Keratinocyte (primary cell): ENCODE measurements around the gene PCED1A. TPM values are rescaled to one million over a fixed set of nuclear protein-coding genes. Genes with fewer than 3 reads are reported as not detected.
A peak's percentile ranks its signal among the peaks of the same experiment; 100 is the strongest.

ENCODE experiments used
- DNase-seq: peaks from one replicate; pipeline ENCODE4 v3.0.0-alpha.2; 2011; ENCODE audit warnings: low read depth, missing footprints, low spot score
- FAIRE-seq: peaks from 2 replicates; lab custom pipeline; 2011; peaks lifted over from hg19 to GRCh38; lab: Jason Lieb, UNC
- H2AFZ ChIP-seq: 2 replicates; pipeline ENCODE4 v1.6.0; 2012; ENCODE audit warnings: low read length, control low read depth, inconsistent platforms; ENCODE audit not compliant: control insufficient read depth
- H3K27ac ChIP-seq: 2 replicates; pipeline ENCODE4 v1.5.1; 2011; ENCODE audit warnings: low read length; ENCODE audit not compliant: control insufficient read depth, insufficient read depth
- H3K27me3 ChIP-seq: 3 replicates; pipeline ENCODE4 v1.6.0; 2011; ENCODE audit warnings: low read length; ENCODE audit not compliant: control insufficient read depth, insufficient read depth; ENCODE audit errors: extremely low read depth
- H3K36me3 ChIP-seq, 2 experiments: 2 replicates in 1 of 2; 3 replicates in 1 of 2; pipeline ENCODE4 v1.5.1; 2011; ENCODE audit warnings: low read length in 2 of 2, mild to moderate bottlenecking in 1 of 2; ENCODE audit not compliant: control insufficient read depth in 2 of 2, insufficient read depth in 2 of 2; ENCODE audit errors: extremely low read depth in 1 of 2
- H3K4me1 ChIP-seq: 3 replicates; pipeline ENCODE4 v1.5.1; 2011; ENCODE audit warnings: low read length; ENCODE audit not compliant: control insufficient read depth, insufficient read depth; ENCODE audit errors: extremely low read depth
- H3K4me2 ChIP-seq: 3 replicates; pipeline ENCODE4 v1.6.0; 2011; ENCODE audit warnings: low read depth, low read length; ENCODE audit not compliant: control insufficient read depth, insufficient read depth; ENCODE audit errors: extremely low read depth
- H3K4me3 ChIP-seq, 3 experiments: fragments of 200-600 bp in 1 of 3; sonication (generic) in 1 of 3; 2 replicates in 2 of 3; 3 replicates in 1 of 3; pipeline ENCODE4 v1.5.1; 2011 to 2016; ENCODE audit warnings: low read length in 3 of 3, mild to moderate bottlenecking in 3 of 3, control low read depth in 2 of 3, inconsistent platforms in 1 of 3, low read depth in 1 of 3, mixed read lengths in 1 of 3, mixed run types in 1 of 3, moderate library complexity in 1 of 3; ENCODE audit not compliant: control insufficient read depth in 2 of 3, insufficient read depth in 2 of 3; ENCODE audit errors: extremely low read depth in 1 of 3
- H3K79me2 ChIP-seq: 2 replicates; pipeline ENCODE4 v1.6.0; 2012; ENCODE audit warnings: low read length; ENCODE audit not compliant: control insufficient read depth, insufficient read depth
- H3K9ac ChIP-seq: 3 replicates; pipeline ENCODE4 v1.6.0; 2011; ENCODE audit warnings: low read length; ENCODE audit not compliant: control insufficient read depth, insufficient read depth; ENCODE audit errors: extremely low read depth
- H3K9me1 ChIP-seq: 3 replicates; pipeline ENCODE4 v1.6.0; 2011; ENCODE audit warnings: low read length; ENCODE audit not compliant: control insufficient read depth, insufficient read depth; ENCODE audit errors: extremely low read depth
- H3K9me3 ChIP-seq: 2 replicates; pipeline ENCODE4 v1.5.1; 2012; ENCODE audit warnings: low read depth, low read length; ENCODE audit not compliant: control insufficient read depth
- H4K20me1 ChIP-seq: 3 replicates; pipeline ENCODE4 v1.6.0; 2011; ENCODE audit warnings: low read length; ENCODE audit not compliant: control insufficient read depth, insufficient read depth; ENCODE audit errors: extremely low read depth
- EZH2 ChIP-seq: IDR thresholded peaks from one replicate; pipeline ENCODE4 v1.6.1; 2012; ENCODE audit warnings: inconsistent platforms, mild to moderate bottlenecking, low read length, moderate library complexity
- dilution Hi-C: fragments of 300-500 bp; cut with MboI; formaldehyde crosslinking; loops from one replicate; pipeline ENCODE4 v1.7.0; 2020; ENCODE audit warnings: low sequenced_read_pairs; ENCODE audit not compliant: extremely low pct_ligation_motif_present
- polyA plus RNA-seq, 5 experiments: library from polyadenylated mRNA; depleted of rRNA in 3 of 5; stranded (reverse) in 3 of 5; stranded (forward) in 1 of 5; unstranded in 1 of 5; fragments of >200 nt; gene quantifications; 1 replicate in 1 of 5; 2 replicates in 3 of 5; 3 replicates in 1 of 5; pipeline versions ENCODE4 v1.2.1 to v1.2.3, GENCODE V29; 2011 to 2012; ENCODE audit warnings: missing spikeins in 2 of 5, low read depth in 1 of 5, low replicate concordance in 1 of 5
- TF ChIP-seq, protein P1 (sequence below), 3 experiments: IDR thresholded peaks in 1 of 3; conservative IDR thresholded peaks in 1 of 3; optimal IDR thresholded peaks in 1 of 3; 2 replicates in 2 of 3; 3 replicates in 1 of 3; pipeline versions ENCODE3 to v1.5.1; 2011; ENCODE audit warnings: low read length in 3 of 3, mild to moderate bottlenecking in 3 of 3, moderate library complexity in 2 of 3, control low read depth in 1 of 3, inconsistent platforms in 1 of 3; ENCODE audit not compliant: insufficient read depth in 2 of 3; ENCODE audit errors: extremely low read depth in 1 of 3

Gene PCED1A
- polyA plus RNA-seq, 1 donor (not counting 4 experiments of a cell fraction or from before 2014, with no cell fraction given), result 5.6 TPM

DNA sequence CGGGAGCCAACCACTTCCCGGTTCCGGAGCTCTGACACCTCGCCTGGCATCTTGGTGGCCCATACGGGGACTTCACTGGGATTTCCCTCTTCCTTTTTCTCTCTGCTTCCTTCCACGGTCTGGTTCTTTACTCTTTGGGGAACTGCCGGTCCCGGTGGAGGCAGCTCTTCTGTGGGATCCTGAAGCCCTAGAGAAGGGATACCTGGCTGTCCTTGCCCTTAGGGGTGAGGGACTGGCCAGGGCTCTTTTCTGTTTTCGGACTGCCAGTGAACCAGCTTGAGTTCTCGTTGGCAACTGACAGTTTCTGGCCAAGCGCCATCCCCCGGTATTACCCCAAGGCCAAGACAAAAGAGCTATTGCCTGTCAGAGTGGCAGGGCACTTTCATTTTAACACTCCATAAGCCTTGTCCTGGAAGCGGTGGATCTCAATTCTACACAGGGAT lies 39.1 kb downstream of the PCED1A start:
- no peak overlapping the region for H3K9ac ChIP-seq

DNA sequence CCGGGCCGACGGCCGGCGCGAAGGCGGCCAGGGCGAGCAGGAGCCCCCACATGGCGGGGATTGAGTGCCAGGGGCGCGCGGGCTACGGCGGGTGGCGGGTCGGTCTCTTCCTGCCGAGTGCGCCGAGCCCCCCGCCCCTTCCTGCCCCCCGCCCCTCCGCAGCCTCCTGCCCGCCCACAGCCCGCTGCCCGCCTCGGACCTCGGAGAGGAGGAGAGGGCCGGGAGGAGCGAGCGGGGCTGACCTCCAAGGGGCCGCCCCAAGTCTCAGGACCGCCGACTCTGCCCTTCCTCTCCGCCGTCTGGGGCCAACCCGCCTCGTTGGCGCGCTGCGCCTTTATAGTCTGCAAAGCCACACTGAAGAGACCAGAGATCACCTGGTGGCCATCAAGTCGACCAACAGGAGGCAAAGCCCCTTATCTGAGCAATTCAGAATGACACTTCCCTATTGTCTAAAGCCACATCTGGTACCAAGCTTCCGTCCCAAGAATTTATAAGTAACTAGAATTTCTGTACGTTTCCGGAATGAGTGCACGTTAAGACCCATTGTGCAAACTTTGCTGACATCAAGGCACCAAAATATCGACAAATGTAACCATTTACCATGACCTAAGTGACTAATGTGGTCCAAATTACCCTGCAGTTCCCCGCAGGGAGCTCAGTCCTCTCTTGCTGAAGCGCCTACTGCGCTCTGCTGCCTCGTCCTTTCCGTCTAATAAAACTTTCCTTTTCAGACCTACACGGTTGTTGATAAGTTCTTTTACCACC lies 39.8 kb downstream of the PCED1A start, which contains the start of gene CPXM1:
Gene CPXM1 (minus strand): TSS at position 107 of the 765 bp plus-strand sequence. CDS start 55 bp downstream, at position 52.
- H3K4me2 ChIP-seq, result no peak within 1 kb of the TSS
- no peaks in the 10 kb centered on the region for H3K9me1 ChIP-seq
- no peaks in the 10 kb centered on the region for H3K36me3 ChIP-seq
- FAIRE-seq (no peak), DNase-seq (no peak)
- H3K9ac ChIP-seq, result no peak within 1 kb of the TSS
- H3K9me3 ChIP-seq, result peaks cover 2% of the 10 kb centered on the region
- H3K27me3 ChIP-seq, result peaks cover 84% of the 10 kb centered on the region
- H3K79me2 ChIP-seq, result no peaks in the 10 kb centered on the region
- no peak within 1 kb of the TSS for H2AFZ ChIP-seq
- H4K20me1 ChIP-seq, result no peaks in the 10 kb centered on the region
- H3K27ac ChIP-seq, result no peak within 1 kb of the TSS
- TF ChIP-seq, protein P1, sequence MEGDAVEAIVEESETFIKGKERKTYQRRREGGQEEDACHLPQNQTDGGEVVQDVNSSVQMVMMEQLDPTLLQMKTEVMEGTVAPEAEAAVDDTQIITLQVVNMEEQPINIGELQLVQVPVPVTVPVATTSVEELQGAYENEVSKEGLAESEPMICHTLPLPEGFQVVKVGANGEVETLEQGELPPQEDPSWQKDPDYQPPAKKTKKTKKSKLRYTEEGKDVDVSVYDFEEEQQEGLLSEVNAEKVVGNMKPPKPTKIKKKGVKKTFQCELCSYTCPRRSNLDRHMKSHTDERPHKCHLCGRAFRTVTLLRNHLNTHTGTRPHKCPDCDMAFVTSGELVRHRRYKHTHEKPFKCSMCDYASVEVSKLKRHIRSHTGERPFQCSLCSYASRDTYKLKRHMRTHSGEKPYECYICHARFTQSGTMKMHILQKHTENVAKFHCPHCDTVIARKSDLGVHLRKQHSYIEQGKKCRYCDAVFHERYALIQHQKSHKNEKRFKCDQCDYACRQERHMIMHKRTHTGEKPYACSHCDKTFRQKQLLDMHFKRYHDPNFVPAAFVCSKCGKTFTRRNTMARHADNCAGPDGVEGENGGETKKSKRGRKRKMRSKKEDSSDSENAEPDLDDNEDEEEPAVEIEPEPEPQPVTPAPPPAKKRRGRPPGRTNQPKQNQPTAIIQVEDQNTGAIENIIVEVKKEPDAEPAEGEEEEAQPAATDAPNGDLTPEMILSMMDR (optimal IDR thresholded peaks at IDR 0.05 in 1 of 3, IDR thresholded peaks at IDR 0.05 in 1 of 3, conservative IDR thresholded peaks at IDR 0.05 in 1 of 3; ENCODE audit: extremely low read depth in 1 of 3, insufficient read depth in 2 of 3, low read length in 3 of 3), result no peak
- no peak for TF ChIP-seq EZH2
- dilution Hi-C loops, result no loop called here
- H3K4me3 ChIP-seq, result no peak within 1 kb of the TSS
- peaks cover 2% of the 10 kb centered on the region for H3K4me1 ChIP-seq

More for the DNA sequence above, 39.1 kb downstream of the PCED1A start:
- Histone ChIP-seq H3K4me1 (peaks cover 2% of the 10 kb centered on the region), H3K4me3 (no peak overlapping the region), H2AFZ (no peak overlapping the region), H3K4me2 (no peak overlapping the region), H3K9me1 (no peaks in the 10 kb centered on the region), H3K9me3 (peaks cover 2% of the 10 kb centered on the region), H3K36me3 (no peaks in the 10 kb centered on the region), H3K79me2 (no peaks in the 10 kb centered on the region), H3K27ac (no peak overlapping the region), H4K20me1 (no peaks in the 10 kb centered on the region), H3K27me3 (peaks cover 90% of the 10 kb centered on the region)
- dilution Hi-C loops, result no loop called here
- TF ChIP-seq, protein P1 (optimal IDR thresholded peaks at IDR 0.05 in 1 of 3, IDR thresholded peaks at IDR 0.05 in 1 of 3, conservative IDR thresholded peaks at IDR 0.05 in 1 of 3; ENCODE audit: extremely low read depth in 1 of 3, insufficient read depth in 2 of 3, low read length in 3 of 3), result no peak
- peak; percentile 86 for TF ChIP-seq EZH2
- FAIRE-seq, result no peak
- no peak for DNase-seq
